Endothelial cell of umbilical vein (primary cell): ENCODE data around the gene ITPRIP. TPM values are rescaled to one million over a fixed set of nuclear protein-coding genes. Genes with fewer than 3 reads are reported as not detected.

Experiments used
- BruUV-seq: library from RNA; stranded (reverse); fragments of 400-500 nt; replicated peaks from 2 replicates; lab custom pipeline; 2021; lab: Mats Ljungman, UMichigan
- CTCF ChIA-PET: fragments of 300-600, 350-600 bp; sonication (Branson Sonifier 250); formaldehyde crosslinking; loops from one replicate; lab custom pipeline; 2021; ENCODE audit warnings: antibody characterized with exemption, inconsistent platforms; lab: Charles Lee
- POLR2A ChIA-PET: fragments of 300-600, 350-600 bp; sonication (Branson Sonifier 250); formaldehyde crosslinking; loops from one replicate; lab custom pipeline; 2021; ENCODE audit warnings: antibody characterized with exemption, inconsistent platforms; lab: Charles Lee
- DNase-seq: peaks from one replicate; pipeline ENCODE4 v3.0.0-alpha.2; 2011; ENCODE audit warnings: low read depth, low spot score
- FAIRE-seq: peaks from 2 replicates; lab custom pipeline; 2011; peaks lifted over from hg19 to GRCh38; lab: Jason Lieb, UNC
- H2AFZ ChIP-seq: 2 replicates; pipeline ENCODE4 v1.6.0; 2012; ENCODE audit warnings: low read depth, low read length, control low read depth, inconsistent platforms
- H3K27ac ChIP-seq: 2 replicates; pipeline ENCODE4 v1.5.1; 2011; ENCODE audit warnings: low read depth, mild to moderate bottlenecking, control low read depth, low read length, moderate library complexity; ENCODE audit not compliant: insufficient read depth
- H3K27me3 ChIP-seq, 2 experiments: 2 replicates each; pipeline versions ENCODE4 v1.6.0 to v1.6.1; 2011; ENCODE audit warnings: low read length in 2 of 2, mixed read lengths in 1 of 2; ENCODE audit not compliant: control insufficient read depth in 2 of 2, insufficient read depth in 2 of 2
- H3K36me3 ChIP-seq, 2 experiments: 2 replicates in 1 of 2; 3 replicates in 1 of 2; pipeline ENCODE4 v1.5.1; 2011; ENCODE audit warnings: low read length in 2 of 2, mild to moderate bottlenecking in 1 of 2, moderate library complexity in 1 of 2; ENCODE audit not compliant: control insufficient read depth in 2 of 2, insufficient read depth in 2 of 2; ENCODE audit errors: extremely low read depth in 1 of 2
- H3K4me1 ChIP-seq: 3 replicates; pipeline ENCODE4 v1.5.1; 2011; ENCODE audit warnings: mild to moderate bottlenecking, low read length; ENCODE audit not compliant: control insufficient read depth, insufficient read depth; ENCODE audit errors: extremely low read depth
- H3K4me2 ChIP-seq: 2 replicates; pipeline ENCODE4 v1.6.1; 2011; ENCODE audit warnings: low read length, control low read depth, mixed read lengths; ENCODE audit not compliant: insufficient read depth
- H3K4me3 ChIP-seq, 3 experiments: fragments of 200-600 bp in 1 of 3; sonication (generic), shearing (Covaris generic) in 1 of 3; replicated peaks in 1 of 3; 2 replicates each; pipeline ENCODE4 v1.5.1; 2011 to 2016; ENCODE audit warnings: control low read depth in 3 of 3, low read length in 3 of 3, mild to moderate bottlenecking in 2 of 3, inconsistent platforms in 1 of 3, low read depth in 1 of 3, moderate library complexity in 1 of 3; ENCODE audit not compliant: insufficient read depth in 1 of 3
- H3K79me2 ChIP-seq: 2 replicates; pipeline ENCODE4 v1.6.0; 2012; ENCODE audit warnings: low read length, inconsistent platforms; ENCODE audit not compliant: control insufficient read depth, insufficient read depth
- H3K9ac ChIP-seq: replicated peaks from 2 replicates; pipeline ENCODE3; 2011; ENCODE audit warnings: low read length, control low read depth; ENCODE audit not compliant: insufficient read depth; ENCODE audit errors: extremely low read depth
- H3K9me1 ChIP-seq: replicated peaks from 3 replicates; pipeline ENCODE4 v1.6.0; 2011; ENCODE audit warnings: mild to moderate bottlenecking, low read length; ENCODE audit not compliant: control insufficient read depth, insufficient read depth; ENCODE audit errors: extremely low read depth
- H3K9me3 ChIP-seq: replicated peaks from 2 replicates; pipeline ENCODE4 v1.5.1; 2012; ENCODE audit warnings: low read length, inconsistent platforms; ENCODE audit not compliant: control insufficient read depth, insufficient read depth
- H4K20me1 ChIP-seq: replicated peaks from 2 replicates; pipeline ENCODE3; 2011; ENCODE audit warnings: mild to moderate bottlenecking, low read length; ENCODE audit not compliant: control insufficient read depth, insufficient read depth; ENCODE audit errors: extremely low read depth
- CTCF ChIP-seq, 2 donors: IDR thresholded peaks; 1 replicate in 1 of 2; 2 replicates in 1 of 2; pipeline ENCODE4 v1.5.1; 2011; ENCODE audit warnings: low read length in 2 of 2, mild to moderate bottlenecking in 2 of 2, moderate library complexity in 2 of 2, control low read depth in 1 of 2, inconsistent platforms in 1 of 2, low read depth in 1 of 2; ENCODE audit not compliant: insufficient read depth in 1 of 2; ENCODE audit errors: extremely low read depth in 1 of 2
- EZH2 ChIP-seq: IDR thresholded peaks from 2 replicates; pipeline ENCODE4 v1.6.1; 2012; ENCODE audit warnings: borderline replicate concordance, low read depth, mild to moderate bottlenecking, moderate library complexity, low read length, inconsistent platforms; ENCODE audit not compliant: severe bottlenecking
- GATA2 ChIP-seq: IDR thresholded peaks from 2 replicates; pipeline ENCODE4 v1.7.0; 2011; ENCODE audit warnings: low read depth, mild to moderate bottlenecking, moderate library complexity, mixed read lengths, low read length; ENCODE audit not compliant: insufficient read length, insufficient read depth
- JUN ChIP-seq: IDR thresholded peaks from 2 replicates; pipeline ENCODE4 v1.6.1; 2011; ENCODE audit warnings: borderline replicate concordance, low read depth; ENCODE audit not compliant: insufficient read length, insufficient read depth
- MAX ChIP-seq: IDR thresholded peaks from 2 replicates; pipeline ENCODE4 v1.6.1; 2011; ENCODE audit not compliant: insufficient read depth, insufficient read length
- MYC ChIP-seq: IDR thresholded peaks from one replicate; pipeline ENCODE4 v1.6.1; 2011; ENCODE audit warnings: mild to moderate bottlenecking, low read depth, low read length
- POLR2A ChIP-seq: IDR thresholded peaks from 2 replicates; pipeline ENCODE4 v1.6.1; 2012; ENCODE audit warnings: low read depth, mild to moderate bottlenecking, control low read depth, low read length
- POLR2AphosphoS5 ChIP-seq: IDR thresholded peaks from 2 replicates; pipeline ENCODE4 v1.6.1; 2012; ENCODE audit warnings: low read depth, mild to moderate bottlenecking, control low read depth, low read length, moderate library complexity; ENCODE audit not compliant: insufficient read depth
- dilution Hi-C: fragments of 300-500 bp; cut with MboI; formaldehyde crosslinking; loops from one replicate; pipeline ENCODE4 v1.15.0; 2019; ENCODE audit warnings: low sequenced_read_pairs; ENCODE audit not compliant: extremely low pct_ligation_motif_present
- intact Hi-C: fragments of 100-400 bp; cut with micrococcal nuclease; formaldehyde crosslinking; loops from one replicate; pipeline ENCODE4 v1.10.0; 2022
- polyA plus RNA-seq, 4 experiments: library from polyadenylated mRNA; depleted of rRNA in 3 of 4; stranded (reverse) in 3 of 4; unstranded in 1 of 4; fragments of >200 nt; gene quantifications; 2 replicates each; pipeline versions ENCODE4 v1.2.1 to v1.2.3, GENCODE V29; 2011 to 2012; ENCODE audit warnings: missing spikeins in 1 of 4
- total RNA-seq: library from RNA; stranded (reverse); gene quantifications from 2 replicates; pipeline ENCODE4 v1.2.3, GENCODE V29; 2021

Gene ITPRIP
- total and polyA plus RNA-seq, 2 donors (not counting 3 experiments of a cell fraction or from before 2014, with no cell fraction given) = 31.4 to 33.2 TPM

GRCh38 chr10:104322416-104322782 lies 15.9 kb downstream of the ITPRIP start:
- ChIA-PET CTCF (interaction anchor here (0.9 to 3.2 kb wide), 10 partner anchors 9 to 48 kb away, joined by 3 to 19 read pairs (median 4); partner anchors contain the start of gene ITPRIP), POLR2A (interaction anchor here (1.4 kb wide), 1 partner anchor 16 kb away, joined by 3 read pairs; the partner anchor contains the start of gene ITPRIP)
- FAIRE-seq (no peak), DNase-seq (no peak)
- Histone ChIP-seq H3K27ac (no peak overlapping the region), H3K79me2 (peaks cover 100% of the 10 kb centered on the region), H3K9me3 (no peaks in the 10 kb centered on the region), H3K4me3 (no peak overlapping the region), H3K9ac (no peak overlapping the region), H2AFZ (no peak overlapping the region), H3K36me3 (no peaks in the 10 kb centered on the region), H3K27me3 (no peaks in the 10 kb centered on the region), H4K20me1 (peaks cover 5% of the 10 kb centered on the region), H3K9me1 (no peaks in the 10 kb centered on the region), H3K4me1 (peaks cover 43% of the 10 kb centered on the region), H3K4me2 (no peak overlapping the region)
- no peak for TF ChIP-seq POLR2AphosphoS5
- no peak for TF ChIP-seq JUN
- intact Hi-C loops (no loop called here), dilution Hi-C loops (no loop called here)
- no TSS peak for BruUV-seq

GRCh38 chr10:104321725-104322415 lies 16.4 kb downstream of the ITPRIP start:
- no TSS peak for BruUV-seq
- DNase-seq (no peak), FAIRE-seq (no peak)
- CTCF ChIA-PET = interaction anchor here (0.9 to 3.2 kb wide), 15 partner anchors 8 to 48 kb away, joined by 3 to 19 read pairs (median 4); partner anchors contain the start of genes CFAP58 and ITPRIP
- Histone ChIP-seq H2AFZ (no peak overlapping the region), H3K27ac (no peak overlapping the region), H3K9me3 (no peaks in the 10 kb centered on the region), H3K4me2 (no peak overlapping the region), H3K79me2 (peaks cover 100% of the 10 kb centered on the region), H3K4me1 (peaks cover 38% of the 10 kb centered on the region), H3K4me3 (no peak overlapping the region), H3K9me1 (no peaks in the 10 kb centered on the region), H4K20me1 (peaks cover 5% of the 10 kb centered on the region), H3K27me3 (no peaks in the 10 kb centered on the region), H3K9ac (no peak overlapping the region), H3K36me3 (peaks cover 0 to under 1% of the 10 kb centered on the region in 2 experiments)
- POLR2A ChIA-PET = interaction anchor here (1.4 to 1.6 kb wide), 2 partner anchors 10 to 16 kb away, joined by 3 to 4 read pairs; partner anchors contain the start of gene ITPRIP
- intact Hi-C loops (no loop called here), dilution Hi-C loops (no loop called here)
- TF ChIP-seq CTCF (IDR thresholded peaks at IDR 0.05; ENCODE audit: extremely low read depth in 1 of 2, insufficient read depth in 1 of 2, low read depth in 1 of 2, low read length in 2 of 2) (no peak), MYC (no peak), GATA2 (no peak), JUN (no peak), EZH2 (no peak), POLR2A (no peak), MAX (no peak)
